ENCODE results near the gene TRIM29. TPM values are rescaled to one million over a fixed set of nuclear protein-coding genes. Genes with fewer than 3 reads are reported as not detected.

Gene TRIM29
- total and polyA plus RNA-seq, 9 of the 15 experiments (the other 6 are each of a cell fraction or from before 2014, with no cell fraction given) = 0.08 to 1.4 (median 0.42) TPM; not detected in 2

GRCh38 chr11:120108154-120108784 lies 29.6 kb downstream of the TRIM29 start (continued):
- peak; percentile 29; the same call in 1 of the 2 replicates for TF ChIP-seq ZC3H11A (IDR thresholded peaks at IDR 0.05; ENCODE audit: low read depth, low read length)
- TF ChIP-seq RB1 (IDR thresholded peaks at IDR 0.05; ENCODE audit: low read depth) = peak; percentile 68
- TF ChIP-seq, protein P1, sequence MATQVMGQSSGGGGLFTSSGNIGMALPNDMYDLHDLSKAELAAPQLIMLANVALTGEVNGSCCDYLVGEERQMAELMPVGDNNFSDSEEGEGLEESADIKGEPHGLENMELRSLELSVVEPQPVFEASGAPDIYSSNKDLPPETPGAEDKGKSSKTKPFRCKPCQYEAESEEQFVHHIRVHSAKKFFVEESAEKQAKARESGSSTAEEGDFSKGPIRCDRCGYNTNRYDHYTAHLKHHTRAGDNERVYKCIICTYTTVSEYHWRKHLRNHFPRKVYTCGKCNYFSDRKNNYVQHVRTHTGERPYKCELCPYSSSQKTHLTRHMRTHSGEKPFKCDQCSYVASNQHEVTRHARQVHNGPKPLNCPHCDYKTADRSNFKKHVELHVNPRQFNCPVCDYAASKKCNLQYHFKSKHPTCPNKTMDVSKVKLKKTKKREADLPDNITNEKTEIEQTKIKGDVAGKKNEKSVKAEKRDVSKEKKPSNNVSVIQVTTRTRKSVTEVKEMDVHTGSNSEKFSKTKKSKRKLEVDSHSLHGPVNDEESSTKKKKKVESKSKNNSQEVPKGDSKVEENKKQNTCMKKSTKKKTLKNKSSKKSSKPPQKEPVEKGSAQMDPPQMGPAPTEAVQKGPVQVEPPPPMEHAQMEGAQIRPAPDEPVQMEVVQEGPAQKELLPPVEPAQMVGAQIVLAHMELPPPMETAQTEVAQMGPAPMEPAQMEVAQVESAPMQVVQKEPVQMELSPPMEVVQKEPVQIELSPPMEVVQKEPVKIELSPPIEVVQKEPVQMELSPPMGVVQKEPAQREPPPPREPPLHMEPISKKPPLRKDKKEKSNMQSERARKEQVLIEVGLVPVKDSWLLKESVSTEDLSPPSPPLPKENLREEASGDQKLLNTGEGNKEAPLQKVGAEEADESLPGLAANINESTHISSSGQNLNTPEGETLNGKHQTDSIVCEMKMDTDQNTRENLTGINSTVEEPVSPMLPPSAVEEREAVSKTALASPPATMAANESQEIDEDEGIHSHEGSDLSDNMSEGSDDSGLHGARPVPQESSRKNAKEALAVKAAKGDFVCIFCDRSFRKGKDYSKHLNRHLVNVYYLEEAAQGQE (IDR thresholded peaks at IDR 0.05; ENCODE audit: borderline replicate concordance) = peak; percentile 83
- TF ChIP-seq, protein P1 (CRISPR knock-in tag; IDR thresholded peaks at IDR 0.05; ENCODE audit: low read depth) = no peak
- TF ChIP-seq FOXJ3 (CRISPR knock-in tag; IDR thresholded peaks at IDR 0.05) = no peak
- peak; percentile 93 for TF ChIP-seq SMC3 (conservative IDR thresholded peaks at IDR 0.05; ENCODE audit: insufficient read depth, low read depth, low read length)
- no peak for TF ChIP-seq BHLHE40 (IDR thresholded peaks at IDR 0.05; ENCODE audit: low read length)
- 0 out of 2 replicates have a peak, but pooled peaks have one; percentile 12 for TF ChIP-seq HCFC1 (IDR thresholded peaks at IDR 0.05; ENCODE audit: low read depth, low read length)
- no peak for TF ChIP-seq ARHGAP35 (IDR thresholded peaks at IDR 0.05; ENCODE audit: partially characterized antibody)
- TF ChIP-seq BRCA1 (IDR thresholded peaks at IDR 0.05) = no peak
- TF ChIP-seq BRCA1 (CRISPR knock-in tag; IDR thresholded peaks at IDR 0.05) = no peak
